Epidermal melanocyte (primary cell): Measurements from ENCODE around the gene CERS6.

Experiments used
- DNase-seq: peaks from one replicate; pipeline ENCODE4 v3.0.0; 2011; ENCODE audit warnings: low spot score; ENCODE audit not compliant: insufficient read length

Gene CERS6

DNA sequence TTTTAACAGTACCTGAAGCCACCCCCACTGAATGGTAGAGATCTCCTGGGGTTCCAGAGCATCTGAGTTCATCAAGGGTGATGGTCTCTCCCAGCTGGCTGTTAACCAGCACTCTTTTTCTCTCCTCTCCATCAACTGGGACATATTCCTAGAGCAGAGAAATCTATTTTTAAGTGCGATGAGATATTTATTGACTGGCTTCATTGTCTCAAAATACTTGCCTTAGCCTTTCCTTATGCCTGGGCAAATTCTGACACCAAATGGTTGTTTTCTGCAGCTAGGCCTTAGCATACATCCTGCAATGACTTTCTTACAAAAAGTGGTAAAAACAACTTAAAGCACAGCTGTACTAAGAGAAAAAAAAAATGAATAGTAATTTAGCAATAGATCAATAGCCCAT is 365.9 kb downstream of the CERS6 start:
- DNase-seq: no peak
